ENCODE results near the gene PIAS4.
A peak's percentile ranks its signal among the peaks of the same experiment; 100 is the strongest.

- TF ChIP-seq POLR2A (IDR thresholded peaks at IDR 0.05; ENCODE audit: low read depth, low read length), result peak; percentile 53
- no peak for TF ChIP-seq CBX3 (IDR thresholded peaks at IDR 0.05; ENCODE audit: borderline replicate concordance, low read depth)
- TF ChIP-seq CTCF (IDR thresholded peaks at IDR 0.05 in 2 of 3, conservative IDR thresholded peaks at IDR 0.05 in 1 of 3; ENCODE audit: control insufficient read depth in 2 of 3, extremely low read depth in 1 of 3, insufficient read depth in 1 of 3, low read depth in 3 of 3, low read length in 3 of 3), result no peak
- no peak for TF ChIP-seq HDAC6 (IDR thresholded peaks at IDR 0.05; ENCODE audit: unreplicated experiment)
- no peak for TF ChIP-seq PRDM15 (CRISPR knock-in tag; IDR thresholded peaks at IDR 0.05)
- TF ChIP-seq ZNF274 (IDR thresholded peaks at IDR 0.05; ENCODE audit: insufficient read depth, insufficient read length), result no peak
- no peak for TF ChIP-seq ZZZ3 (IDR thresholded peaks at IDR 0.05; ENCODE audit: control insufficient read depth, insufficient read length, low read depth)
- no peak for TF ChIP-seq SIN3A (IDR thresholded peaks at IDR 0.05; ENCODE audit: low read depth, low read length)
- TF ChIP-seq YY1 (IDR thresholded peaks at IDR 0.05; ENCODE audit: low read depth, low read length), result no peak
- TF ChIP-seq SP1 (IDR thresholded peaks at IDR 0.05; ENCODE audit: low read depth, low read length), result no peak
- TF ChIP-seq USF2 (IDR thresholded peaks at IDR 0.05; ENCODE audit: borderline replicate concordance, low read depth, low read length), result no peak
These were observed 26.8 kb downstream of the PIAS4 start for GRCh38 chr19:4034048-4035017.
